ENCODE data around the gene APH1B. TPM values are rescaled to one million over a fixed set of nuclear protein-coding genes. Genes with fewer than 3 reads are reported as not detected.

Gene APH1B
- 10.2 and 12.1 TPM in 2 replicates for total RNA-seq

DNA sequence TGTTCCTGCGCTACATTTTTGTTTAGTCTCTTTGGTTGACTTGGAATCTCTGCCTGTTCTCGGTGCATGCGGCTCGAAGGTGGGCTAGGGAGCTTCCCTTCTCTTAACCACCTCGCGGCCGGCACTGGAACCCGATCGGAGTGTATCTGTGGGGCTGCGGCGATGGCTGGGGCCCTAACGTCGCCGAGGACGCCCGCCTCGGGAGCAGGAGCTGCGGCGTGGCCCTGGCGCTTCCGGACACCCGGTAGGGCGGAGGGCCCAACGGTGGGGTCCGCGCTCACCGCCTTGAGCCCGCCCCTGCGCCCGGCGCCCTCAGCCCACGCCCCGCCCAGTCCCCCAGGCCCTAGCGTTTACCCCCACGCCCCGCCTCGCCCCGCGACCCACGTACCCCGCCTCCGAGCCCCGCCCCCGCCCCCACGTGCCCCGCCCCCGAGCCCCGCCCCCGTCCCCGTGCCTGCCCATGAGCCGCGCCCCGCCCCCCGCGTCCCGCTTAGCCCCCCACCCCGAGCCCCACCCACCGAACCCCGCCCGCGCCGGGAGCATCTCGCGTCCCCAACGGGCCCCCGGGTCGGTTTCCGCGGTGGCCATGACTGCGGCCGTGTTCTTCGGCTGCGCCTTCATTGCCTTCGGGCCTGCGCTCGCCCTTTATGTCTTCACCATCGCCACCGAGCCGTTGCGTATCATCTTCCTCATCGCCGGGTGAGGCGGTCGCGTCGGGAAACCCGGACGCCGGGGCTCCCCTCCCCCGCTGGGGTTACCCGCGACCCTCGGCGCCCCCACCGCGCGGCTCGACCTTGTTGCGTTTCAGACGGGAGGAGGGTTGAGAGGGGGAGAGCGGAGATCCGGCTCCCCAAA, at the start of gene APH1B:
TSS of gene APH1B (plus strand) at position 568 of the 855 bp plus-strand sequence. CDS start at position 587, 19 bp downstream.
- TF ChIP-seq, protein P1, sequence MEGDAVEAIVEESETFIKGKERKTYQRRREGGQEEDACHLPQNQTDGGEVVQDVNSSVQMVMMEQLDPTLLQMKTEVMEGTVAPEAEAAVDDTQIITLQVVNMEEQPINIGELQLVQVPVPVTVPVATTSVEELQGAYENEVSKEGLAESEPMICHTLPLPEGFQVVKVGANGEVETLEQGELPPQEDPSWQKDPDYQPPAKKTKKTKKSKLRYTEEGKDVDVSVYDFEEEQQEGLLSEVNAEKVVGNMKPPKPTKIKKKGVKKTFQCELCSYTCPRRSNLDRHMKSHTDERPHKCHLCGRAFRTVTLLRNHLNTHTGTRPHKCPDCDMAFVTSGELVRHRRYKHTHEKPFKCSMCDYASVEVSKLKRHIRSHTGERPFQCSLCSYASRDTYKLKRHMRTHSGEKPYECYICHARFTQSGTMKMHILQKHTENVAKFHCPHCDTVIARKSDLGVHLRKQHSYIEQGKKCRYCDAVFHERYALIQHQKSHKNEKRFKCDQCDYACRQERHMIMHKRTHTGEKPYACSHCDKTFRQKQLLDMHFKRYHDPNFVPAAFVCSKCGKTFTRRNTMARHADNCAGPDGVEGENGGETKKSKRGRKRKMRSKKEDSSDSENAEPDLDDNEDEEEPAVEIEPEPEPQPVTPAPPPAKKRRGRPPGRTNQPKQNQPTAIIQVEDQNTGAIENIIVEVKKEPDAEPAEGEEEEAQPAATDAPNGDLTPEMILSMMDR (IDR thresholded peaks at IDR 0.05; ENCODE audit: insufficient read depth, low read length, poor library complexity, severe bottlenecking): no peak
- H3K36me3 ChIP-seq (ENCODE audit: control insufficient read depth, insufficient read depth, low read length): no peaks in the 10 kb centered on the region
- DNase-seq (ENCODE audit: low read depth): no peak
- H3K27me3 ChIP-seq (ENCODE audit: control insufficient read depth, insufficient read depth, low read length): no peaks in the 10 kb centered on the region
- peak within 1 kb of the TSS; percentile 58 for H3K4me3 ChIP-seq (ENCODE audit: low read depth, low read length)

DNA sequence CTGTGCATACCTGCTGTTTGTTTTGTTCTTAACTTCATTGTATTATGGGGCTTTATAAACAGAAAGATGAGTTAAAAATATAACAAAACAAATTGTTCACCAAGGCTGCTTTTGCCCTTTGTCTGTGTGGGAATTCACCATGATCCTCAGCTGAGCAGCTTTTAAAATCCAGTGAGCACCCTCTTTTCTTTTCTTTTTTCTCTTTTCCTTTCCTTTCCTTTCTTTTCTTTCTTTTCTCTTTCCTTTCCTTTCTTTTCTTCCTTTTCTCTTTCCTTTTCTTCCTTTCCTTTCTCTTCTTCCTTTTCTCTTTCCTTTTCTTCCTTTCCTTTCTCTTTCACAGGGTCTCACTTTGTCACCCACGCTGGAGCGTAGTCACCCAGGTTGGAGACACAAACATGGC, 49.7 kb upstream of the APH1B start:
- no peak for DNase-seq (ENCODE audit: low read depth)

DNA sequence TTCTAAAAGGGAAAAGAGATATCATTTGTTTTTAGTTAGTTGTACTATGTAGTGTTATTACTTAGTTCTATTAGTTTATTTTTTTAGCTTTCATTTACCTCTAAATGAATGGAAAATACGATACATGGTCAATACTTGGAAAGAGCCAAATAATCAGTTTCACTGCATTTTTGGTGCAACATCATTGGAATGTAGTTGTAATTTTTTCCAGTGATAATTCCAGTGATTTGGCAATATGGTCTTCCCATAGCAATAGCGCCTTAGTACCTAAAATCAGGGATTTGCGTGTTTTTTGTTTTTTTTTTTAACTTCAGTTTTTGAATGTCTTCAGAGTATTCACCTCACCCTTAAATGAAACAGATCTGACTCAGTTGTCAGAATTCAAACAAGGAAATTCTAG, 46.2 kb upstream of the APH1B start:
- no peaks in the 10 kb centered on the region for H3K36me3 ChIP-seq (ENCODE audit: control insufficient read depth, insufficient read depth, low read length)
- no peak overlapping the region for H3K4me3 ChIP-seq (ENCODE audit: low read depth, low read length)
- no peaks in the 10 kb centered on the region for H3K27me3 ChIP-seq (ENCODE audit: control insufficient read depth, insufficient read depth, low read length)
- TF ChIP-seq, protein P1 (IDR thresholded peaks at IDR 0.05; ENCODE audit: insufficient read depth, low read length, poor library complexity, severe bottlenecking): no peak
- no peak for DNase-seq (ENCODE audit: low read depth)

More for the DNA sequence above, 49.7 kb upstream of the APH1B start:
- no peaks in the 10 kb centered on the region for H3K27me3 ChIP-seq (ENCODE audit: control insufficient read depth, insufficient read depth, low read length)
- H3K36me3 ChIP-seq (ENCODE audit: control insufficient read depth, insufficient read depth, low read length): no peaks in the 10 kb centered on the region
- no peak overlapping the region for H3K4me3 ChIP-seq (ENCODE audit: low read depth, low read length)
- TF ChIP-seq, protein P1 (IDR thresholded peaks at IDR 0.05; ENCODE audit: insufficient read depth, low read length, poor library complexity, severe bottlenecking): no peak

DNA sequence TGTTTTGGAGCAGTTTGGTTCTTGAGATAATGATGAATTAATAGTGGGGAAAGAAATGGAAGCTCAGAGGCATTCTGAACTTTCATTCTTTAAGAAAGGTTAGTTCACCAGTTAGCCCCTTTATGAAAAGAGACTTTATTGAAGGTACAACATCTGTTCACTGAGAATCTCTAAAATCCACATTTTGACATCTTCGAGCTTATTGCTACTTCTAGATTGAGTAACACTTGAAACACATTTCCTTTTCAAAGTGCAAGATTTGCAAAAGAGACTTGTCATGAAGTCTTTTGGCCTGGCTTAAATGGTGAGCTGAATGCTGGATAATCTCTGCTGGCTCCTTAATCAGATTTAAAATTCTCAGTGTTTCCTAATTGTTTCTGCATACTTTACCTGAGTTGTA, 45.7 kb upstream of the APH1B start:
- DNase-seq (ENCODE audit: low read depth): no peak
- Histone ChIP-seq H3K4me3 (ENCODE audit: low read depth, low read length) (no peak overlapping the region), H3K36me3 (ENCODE audit: control insufficient read depth, insufficient read depth, low read length) (no peaks in the 10 kb centered on the region), H3K27me3 (ENCODE audit: control insufficient read depth, insufficient read depth, low read length) (no peaks in the 10 kb centered on the region)
- TF ChIP-seq, protein P1 (IDR thresholded peaks at IDR 0.05; ENCODE audit: insufficient read depth, low read length, poor library complexity, severe bottlenecking): no peak

DNA sequence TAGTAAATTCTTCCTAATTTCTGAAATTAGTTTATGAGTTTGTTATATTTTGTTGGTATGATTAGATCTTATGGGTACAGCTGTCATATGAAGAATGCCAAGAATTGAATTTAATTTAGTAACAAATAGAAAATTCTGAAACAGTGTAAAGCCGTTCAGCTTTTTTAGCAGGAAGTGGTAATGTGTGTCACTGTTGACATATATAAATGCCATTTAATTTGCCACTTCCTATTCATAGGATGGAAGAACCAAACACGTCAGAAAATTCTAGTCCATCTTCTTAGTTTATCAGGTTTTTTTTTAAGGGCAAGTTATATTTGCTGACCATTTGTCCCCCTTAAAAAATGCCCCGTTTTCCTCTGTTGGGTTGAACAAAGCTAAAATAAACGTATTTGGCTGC, 45.0 kb upstream of the APH1B start:
- Histone ChIP-seq H3K27me3 (ENCODE audit: control insufficient read depth, insufficient read depth, low read length) (no peaks in the 10 kb centered on the region), H3K36me3 (ENCODE audit: control insufficient read depth, insufficient read depth, low read length) (no peaks in the 10 kb centered on the region), H3K4me3 (ENCODE audit: low read depth, low read length) (no peak overlapping the region)
- TF ChIP-seq, protein P1 (IDR thresholded peaks at IDR 0.05; ENCODE audit: insufficient read depth, low read length, poor library complexity, severe bottlenecking): no peak
- DNase-seq (ENCODE audit: low read depth): no peak

Measured in kidney epithelial cell (primary cell).